Skeletal muscle tissue (tissue), 4 donors: ENCODE measurements around the gene ACSS1. TPM values are rescaled to one million over a fixed set of nuclear protein-coding genes. Genes with fewer than 3 reads are reported as not detected.

Source experiments
- H3K27ac ChIP-seq: one replicate; pipeline ENCODE4 v1.7.0; 2013; ENCODE audit warnings: mild to moderate bottlenecking, low read depth, low read length, inconsistent platforms
- H3K27me3 ChIP-seq, 3 donors: one replicate each; pipeline ENCODE4 v1.7.0; 2013; ENCODE audit warnings: low read length in 3 of 3; ENCODE audit not compliant: control insufficient read depth in 3 of 3, insufficient read depth in 3 of 3
- H3K36me3 ChIP-seq, 3 donors: one replicate each; pipeline ENCODE4 v1.7.0; 2013; ENCODE audit warnings: low read length in 3 of 3; ENCODE audit not compliant: control insufficient read depth in 3 of 3, insufficient read depth in 3 of 3
- H3K4me1 ChIP-seq, 3 donors: one replicate each; pipeline ENCODE4 v1.7.0; 2013; ENCODE audit warnings: low read length in 3 of 3, mild to moderate bottlenecking in 3 of 3; ENCODE audit not compliant: control insufficient read depth in 3 of 3, insufficient read depth in 3 of 3
- H3K4me3 ChIP-seq, 3 donors: one replicate each; pipeline ENCODE4 v1.7.0; 2013; ENCODE audit warnings: low read length in 3 of 3
- H3K9ac ChIP-seq, 3 donors: one replicate each; pipeline ENCODE4 v1.7.0; 2013; ENCODE audit warnings: low read length in 3 of 3, mild to moderate bottlenecking in 3 of 3, moderate library complexity in 2 of 3, low read depth in 1 of 3
- H3K9me3 ChIP-seq, 3 donors: one replicate each; pipeline ENCODE4 v1.7.0; 2013; ENCODE audit warnings: low read length in 3 of 3; ENCODE audit not compliant: control insufficient read depth in 3 of 3
- total RNA-seq: library from RNA; depleted of rRNA; stranded (reverse); fragments of >200 nt; gene quantifications from one replicate; pipeline ENCODE4 v1.2.3, GENCODE V29; 2014
- donor health status: Osteomylitis.

ACSS1 gene
- total RNA-seq, 1 donor from 2014 or later, result 8.9 TPM

GRCh38 chr20:25033265-25033923 lies 24.5 kb downstream of the ACSS1 start:
- Histone ChIP-seq H3K9me3 (no peaks in the 10 kb centered on the region), H3K27me3 (no peaks in the 10 kb centered on the region), H3K4me1 (peaks cover 39 to 62% (median 60%) of the 10 kb centered on the region in 3 donors), H3K4me3 (no peak overlapping the region), H3K36me3 (peaks cover 11 to 15% (median 13%) of the 10 kb centered on the region in 3 donors), H3K9ac (peak overlapping the region in 1 of 3 donors; percentile 54), H3K27ac (peak overlapping the region; percentile 23)

GRCh38 chr20:25032478-25033264 lies 25.3 kb downstream of the ACSS1 start:
- Histone ChIP-seq H3K4me3 (peak overlapping the region in 1 of 3 donors; percentile 32), H3K27me3 (no peaks in the 10 kb centered on the region), H3K9ac (peak overlapping the region in 2 of 3 donors; percentile 11 to 54), H3K27ac (peak overlapping the region; percentile 23), H3K4me1 (peaks cover 32 to 55% (median 52%) of the 10 kb centered on the region in 3 donors), H3K36me3 (peaks cover 11 to 15% (median 13%) of the 10 kb centered on the region in 3 donors), H3K9me3 (no peaks in the 10 kb centered on the region)

DNA sequence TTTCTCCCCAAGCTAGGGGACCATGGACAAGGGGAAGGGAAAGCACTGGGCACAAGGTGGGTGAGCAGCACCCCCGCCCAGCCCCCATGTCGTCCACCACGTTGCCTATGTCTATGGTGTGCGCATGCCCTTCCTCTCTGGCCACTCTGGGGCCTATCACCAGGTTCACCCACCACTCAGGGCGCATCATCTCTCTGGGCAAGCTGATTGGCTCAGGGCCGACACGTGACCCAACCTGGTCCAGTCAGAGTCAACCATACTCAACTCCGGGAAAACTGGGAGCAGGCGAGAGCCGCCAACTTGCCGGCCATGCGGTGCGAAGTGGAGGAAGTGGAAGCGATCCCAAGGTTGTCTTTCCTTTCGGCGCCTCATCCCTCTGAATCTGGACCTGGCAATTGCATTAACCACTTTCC lies 25.9 kb downstream of the ACSS1 start:
- Histone ChIP-seq H3K4me1 (peaks cover 26 to 50% (median 46%) of the 10 kb centered on the region in 3 donors), H3K36me3 (peaks cover 11 to 15% (median 13%) of the 10 kb centered on the region in 3 donors), H3K4me3 (no peak overlapping the region), H3K27me3 (no peaks in the 10 kb centered on the region), H3K9me3 (no peaks in the 10 kb centered on the region), H3K27ac (peak overlapping the region; percentile 23), H3K9ac (no peak overlapping the region)

DNA sequence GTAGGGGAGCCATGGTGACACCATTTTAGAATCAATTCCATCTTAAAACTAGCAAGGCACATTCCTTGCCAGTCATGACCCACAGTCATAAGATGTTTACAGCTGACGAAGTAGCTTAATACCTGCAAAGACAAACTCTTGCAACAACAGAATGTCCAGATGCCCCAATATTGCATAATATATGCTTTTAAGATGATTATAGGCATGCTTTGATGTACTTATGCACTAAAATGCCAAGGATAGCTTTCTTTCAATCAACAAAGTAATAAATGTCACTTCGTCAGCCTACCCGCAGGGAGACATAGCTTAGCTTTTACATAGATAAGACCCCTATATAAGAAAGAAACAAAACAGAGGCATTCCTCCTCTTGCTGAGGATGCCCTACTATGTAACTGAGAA lies 26.7 kb downstream of the ACSS1 start:
- Histone ChIP-seq H3K27ac (no peak overlapping the region), H3K4me1 (peaks cover 26 to 50% (median 46%) of the 10 kb centered on the region in 3 donors)

DNA sequence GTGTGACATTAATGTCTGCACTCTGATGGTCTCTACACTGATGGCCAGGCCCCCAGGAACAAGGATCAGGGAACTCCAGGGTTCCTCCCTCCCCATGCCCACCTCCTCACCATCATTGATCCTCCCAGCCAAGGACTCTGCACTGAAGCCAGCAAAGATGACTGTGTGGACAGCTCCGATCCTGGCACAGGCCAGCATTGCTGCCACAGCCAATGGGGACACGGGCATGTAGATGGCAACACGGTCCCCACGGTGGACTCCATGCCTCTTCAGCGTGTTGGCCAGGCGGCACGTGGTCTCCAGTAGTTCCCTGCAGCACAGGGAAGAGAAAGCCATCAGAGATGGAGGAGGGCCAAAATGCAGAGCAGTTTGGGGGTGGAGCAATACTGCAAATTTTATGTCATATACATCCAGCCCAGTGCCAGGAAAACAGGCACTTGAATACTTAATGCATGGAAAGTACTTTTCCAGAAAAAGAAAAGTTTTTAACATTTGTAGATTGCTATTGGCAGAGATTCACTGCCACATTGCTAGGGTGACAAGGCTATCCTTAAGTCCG lies 27.2 kb downstream of the ACSS1 start:
- no peaks in the 10 kb centered on the region for H3K27me3 ChIP-seq
- H3K9me3 ChIP-seq, result no peaks in the 10 kb centered on the region
- H3K9ac ChIP-seq, result no peak overlapping the region
- no peak overlapping the region for H3K27ac ChIP-seq
- peaks cover 14 to 15% (median 15%) of the 10 kb centered on the region in 3 donors for H3K36me3 ChIP-seq
- peaks cover 28 to 50% (median 46%) of the 10 kb centered on the region in 3 donors for H3K4me1 ChIP-seq
- H3K4me3 ChIP-seq, result no peak overlapping the region

More for the DNA sequence above, 26.7 kb downstream of the ACSS1 start:
- H3K9me3 ChIP-seq, result no peaks in the 10 kb centered on the region
- H3K9ac ChIP-seq, result no peak overlapping the region
- no peak overlapping the region for H3K4me3 ChIP-seq
- H3K27me3 ChIP-seq, result no peaks in the 10 kb centered on the region
- H3K36me3 ChIP-seq, result peaks cover 11 to 15% (median 13%) of the 10 kb centered on the region in 3 donors

- Histone ChIP-seq H3K4me1 (peaks cover 34 to 54% (median 48%) of the 10 kb centered on the region in 3 donors), H3K27me3 (no peaks in the 10 kb centered on the region), H3K36me3 (peaks cover 14 to 15% (median 15%) of the 10 kb centered on the region in 3 donors), H3K9me3 (no peaks in the 10 kb centered on the region), H3K4me3 (no peak overlapping the region), H3K27ac (no peak overlapping the region), H3K9ac (no peak overlapping the region)
These were observed 27.8 kb downstream of the ACSS1 start for GRCh38 chr20:25030007-25030648.

GRCh38 chr20:25025986-25026605 lies 31.8 kb downstream of the ACSS1 start:
- peaks cover 15 to 30% (median 29%) of the 10 kb centered on the region in 3 donors for H3K36me3 ChIP-seq

GRCh38 chr20:25025091-25025861 lies 32.7 kb downstream of the ACSS1 start:
- Histone ChIP-seq H3K27ac (peak overlapping the region; percentile 77), H3K9ac (peak overlapping the region; percentile 10 to 62 (median 43)), H3K4me3 (peak overlapping the region in 2 of 3 donors; percentile 41 to 62), H3K9me3 (no peaks in the 10 kb centered on the region), H3K36me3 (peaks cover 17 to 31% (median 25%) of the 10 kb centered on the region in 3 donors), H3K4me1 (peaks cover 34 to 64% (median 63%) of the 10 kb centered on the region in 3 donors), H3K27me3 (no peaks in the 10 kb centered on the region)

More at GRCh38 chr20:25025986-25026605, 31.8 kb downstream of the ACSS1 start:
- no peak overlapping the region for H3K4me3 ChIP-seq
- H3K27me3 ChIP-seq, result no peaks in the 10 kb centered on the region
- H3K4me1 ChIP-seq, result peaks cover 28 to 62% (median 56%) of the 10 kb centered on the region in 3 donors
- peak overlapping the region in 1 of 3 donors; percentile 62 for H3K9ac ChIP-seq
- no peaks in the 10 kb centered on the region for H3K9me3 ChIP-seq
- peak overlapping the region; percentile 77 for H3K27ac ChIP-seq
